D341Med (cell line): ENCODE measurements around the gene SS18L1.
"Not testable (repeated sequence)": the region's sequence is repeated elsewhere in the genome, so short reads cannot be mapped to it uniquely, and the experiment has no call there.

Experiments used
- DNase-seq: peaks from one replicate; pipeline ENCODE4 v3.0.0; 2012; ENCODE audit warnings: low spot score

SS18L1 gene

DNA sequence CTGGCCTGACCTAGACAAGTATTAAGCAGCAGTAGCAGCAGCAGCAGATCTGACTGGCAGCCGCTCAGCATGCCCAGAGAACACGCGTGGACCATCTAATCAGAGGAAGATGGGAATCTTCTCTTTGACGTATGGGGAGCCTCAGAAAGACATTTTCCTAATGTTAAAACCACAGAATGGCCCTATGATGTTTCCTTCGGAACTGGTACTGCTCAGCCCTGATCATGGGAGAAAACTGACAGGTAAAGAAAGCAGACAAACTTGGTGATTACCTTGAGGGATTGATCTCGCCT is 6.5 kb upstream of the SS18L1 start:
- no peak for DNase-seq

DNA sequence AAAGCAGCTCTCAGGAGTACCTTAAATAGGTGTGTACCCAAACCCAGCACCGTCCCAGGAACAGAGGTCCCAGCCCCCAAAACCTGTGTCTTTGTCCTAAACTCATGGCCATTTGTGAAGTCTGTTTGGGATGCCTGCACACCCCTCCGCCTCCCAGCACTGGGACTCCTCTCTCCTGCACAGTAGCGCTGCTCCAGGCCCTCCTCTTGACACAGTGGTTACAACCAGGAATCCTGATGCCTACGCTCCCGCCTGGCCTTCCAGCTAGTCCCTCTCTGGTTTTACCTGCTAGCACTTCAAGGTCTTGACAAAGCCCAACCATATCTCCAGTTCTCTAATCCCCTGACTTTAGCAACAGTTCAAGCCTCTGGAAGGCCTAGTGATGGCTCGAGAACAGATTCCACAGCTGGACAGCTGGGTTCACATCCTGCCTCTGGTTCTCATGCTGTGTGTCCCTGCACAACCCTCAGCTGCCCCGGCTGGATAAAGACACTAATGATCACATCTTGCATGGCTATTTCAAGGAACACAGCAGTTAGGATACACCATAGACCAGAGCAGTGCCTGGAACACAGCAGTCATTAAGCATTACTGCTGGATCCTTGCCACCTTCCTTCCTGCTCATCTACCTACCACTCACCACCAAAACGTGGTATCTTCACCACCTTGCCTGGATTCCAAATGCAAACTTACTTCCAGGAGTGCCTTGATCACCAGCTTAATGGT is 5.9 kb upstream of the SS18L1 start:
- DNase-seq = no peak

DNA sequence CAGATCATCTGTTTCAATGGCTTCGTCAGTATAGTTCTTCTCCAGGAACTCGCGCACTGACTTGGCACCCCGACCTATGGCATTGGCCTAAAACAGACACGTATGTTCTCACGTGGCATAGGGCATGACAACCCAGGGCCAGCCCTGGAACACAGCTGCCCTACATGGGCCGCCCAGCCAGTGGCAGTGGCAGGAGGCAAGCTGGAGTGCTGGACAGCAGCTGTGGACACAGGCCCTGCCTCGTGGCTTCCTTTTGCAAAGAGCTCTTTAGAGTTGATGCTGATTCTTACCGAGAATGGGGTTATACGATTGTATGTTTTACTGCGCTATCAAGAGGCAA is 5.4 kb upstream of the SS18L1 start:
- no peak for DNase-seq

DNA sequence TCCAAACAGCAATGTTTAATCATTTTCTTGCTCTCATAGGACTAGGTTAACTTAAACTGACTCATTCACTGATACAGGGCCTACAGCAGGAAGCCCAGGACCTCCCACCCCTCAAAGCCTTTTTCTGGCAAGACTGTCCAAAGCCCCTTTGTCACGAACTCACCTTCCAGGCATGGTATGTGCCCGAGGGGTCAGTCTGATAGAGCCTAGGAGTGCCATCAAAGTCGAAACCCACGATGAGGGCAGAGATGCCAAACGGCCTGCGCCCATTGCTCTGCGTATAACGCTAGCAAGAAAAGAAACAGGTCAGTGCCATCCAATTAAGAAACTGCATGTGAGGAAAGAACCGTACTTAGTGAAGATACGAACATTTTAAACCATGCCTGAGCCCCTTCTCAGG is 4.7 kb upstream of the SS18L1 start:
- no peak for DNase-seq

DNA sequence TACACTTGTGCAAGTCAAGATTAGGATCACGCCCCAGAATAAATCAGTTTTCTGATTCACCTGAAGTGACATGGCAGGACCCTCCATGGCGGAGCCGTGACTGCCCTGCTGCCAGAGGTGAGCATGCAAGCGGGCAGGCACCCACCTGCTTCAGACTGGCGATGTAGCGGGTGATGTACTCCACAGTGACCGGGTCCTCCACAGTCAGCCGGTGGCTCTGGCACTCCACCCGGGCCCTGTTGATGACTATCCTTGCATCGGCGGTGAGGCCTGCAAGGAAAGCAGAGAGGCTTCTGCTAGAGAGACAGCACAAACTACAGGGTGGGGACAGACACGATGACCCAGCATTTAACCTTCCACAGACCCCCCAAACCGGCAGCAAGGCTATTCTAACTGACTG is 3.9 kb upstream of the SS18L1 start:
- no peak for DNase-seq

DNA sequence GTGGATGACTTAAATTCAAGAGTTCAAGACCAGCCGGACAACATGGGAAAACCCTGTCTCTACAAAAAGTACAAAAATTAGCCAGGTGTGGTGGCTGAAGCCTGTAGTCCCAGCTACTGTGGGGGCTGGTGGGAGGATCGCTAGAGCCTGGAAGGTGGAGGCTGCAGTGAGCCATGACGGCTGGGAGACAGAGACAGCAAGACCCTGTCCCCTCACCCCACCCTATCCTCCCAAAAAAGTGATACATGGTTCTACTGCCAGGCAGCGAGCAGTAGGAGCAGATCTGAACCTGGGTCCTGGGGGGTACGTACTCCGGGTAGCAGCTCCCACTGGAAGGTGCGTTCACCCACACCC is 2.5 kb upstream of the SS18L1 start:
- no peak for DNase-seq

DNA sequence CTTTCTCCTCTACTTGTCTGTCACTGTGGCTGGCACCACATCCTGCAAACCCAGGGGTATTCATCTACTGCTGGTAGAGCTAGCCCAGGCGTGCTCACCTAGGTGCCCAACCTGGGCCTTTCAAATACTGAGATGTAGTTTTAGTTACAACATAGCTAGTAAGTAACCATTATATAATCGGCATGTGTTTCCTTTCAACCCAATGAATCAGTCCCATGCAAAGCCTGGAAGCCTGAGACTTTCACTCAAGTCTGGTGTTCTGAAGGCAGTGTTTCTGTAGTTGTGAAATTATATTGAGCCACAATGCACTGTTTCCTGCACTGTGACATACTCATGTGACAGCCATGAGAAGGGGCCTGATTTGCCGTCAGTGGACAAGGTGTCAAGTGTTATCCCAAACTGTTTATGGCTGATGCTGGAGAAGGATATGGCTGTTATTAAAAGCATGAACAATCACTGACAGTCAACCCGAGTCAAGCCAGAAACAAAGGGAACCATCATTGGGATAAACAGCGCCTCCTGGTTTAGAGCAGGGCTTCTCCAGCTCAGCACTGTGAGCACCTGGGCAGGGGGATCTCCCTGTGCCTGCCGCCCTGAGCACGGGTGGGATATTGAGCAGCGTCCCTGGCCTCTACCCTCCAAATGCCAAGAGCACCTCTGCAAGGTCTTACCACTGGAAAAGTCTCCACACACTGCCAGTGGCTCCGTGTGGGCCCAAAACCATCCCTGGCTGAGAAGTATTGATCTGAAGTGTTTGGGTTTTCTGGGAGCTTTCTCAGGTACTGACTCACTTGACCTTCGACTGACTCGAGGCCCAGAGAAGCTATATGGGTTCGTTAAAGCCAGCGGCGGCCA is 1.9 kb upstream of the SS18L1 start:
- DNase-seq = peak; percentile 59

DNA sequence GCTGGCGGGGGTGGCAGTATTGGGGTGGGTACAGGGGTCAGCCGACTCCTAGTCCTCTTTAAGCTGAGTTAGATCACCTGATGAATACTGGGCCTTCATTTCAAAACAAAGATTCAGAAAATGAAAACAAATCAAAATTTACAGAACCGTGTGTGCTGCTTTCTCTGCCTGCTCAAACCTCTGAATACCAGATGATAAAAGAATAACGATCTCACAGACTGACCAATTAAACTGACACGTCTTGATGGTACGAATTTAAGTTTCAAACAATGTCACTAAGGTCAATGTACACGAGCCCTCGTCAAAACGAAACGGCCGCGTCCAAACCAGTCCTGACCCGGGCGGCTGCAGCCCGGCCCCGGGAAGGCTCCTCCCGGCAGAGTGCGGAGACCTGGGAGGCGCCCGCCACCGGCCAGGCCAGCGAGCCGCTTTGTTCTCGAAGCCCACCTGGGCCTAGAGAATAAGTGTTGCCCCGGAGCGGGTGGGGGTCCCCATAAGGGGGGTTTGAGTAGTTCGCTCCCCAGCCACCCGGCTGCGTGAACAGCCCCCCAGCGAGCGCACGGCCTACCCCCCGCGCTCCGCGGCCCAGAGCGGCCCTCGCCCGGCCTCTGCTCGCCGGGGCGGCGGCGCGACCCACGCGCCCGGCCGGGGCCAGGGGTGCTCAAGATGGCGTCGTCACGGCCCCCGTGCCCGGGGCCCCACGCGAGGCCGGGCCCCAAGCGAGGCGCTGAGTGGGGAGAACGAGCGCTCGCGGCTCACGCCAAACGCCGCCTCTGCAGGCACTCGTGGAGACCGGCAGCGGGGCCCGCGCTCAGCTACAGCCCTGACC is 1.1 kb upstream of the SS18L1 start:
- peak; percentile 68 for DNase-seq

DNA sequence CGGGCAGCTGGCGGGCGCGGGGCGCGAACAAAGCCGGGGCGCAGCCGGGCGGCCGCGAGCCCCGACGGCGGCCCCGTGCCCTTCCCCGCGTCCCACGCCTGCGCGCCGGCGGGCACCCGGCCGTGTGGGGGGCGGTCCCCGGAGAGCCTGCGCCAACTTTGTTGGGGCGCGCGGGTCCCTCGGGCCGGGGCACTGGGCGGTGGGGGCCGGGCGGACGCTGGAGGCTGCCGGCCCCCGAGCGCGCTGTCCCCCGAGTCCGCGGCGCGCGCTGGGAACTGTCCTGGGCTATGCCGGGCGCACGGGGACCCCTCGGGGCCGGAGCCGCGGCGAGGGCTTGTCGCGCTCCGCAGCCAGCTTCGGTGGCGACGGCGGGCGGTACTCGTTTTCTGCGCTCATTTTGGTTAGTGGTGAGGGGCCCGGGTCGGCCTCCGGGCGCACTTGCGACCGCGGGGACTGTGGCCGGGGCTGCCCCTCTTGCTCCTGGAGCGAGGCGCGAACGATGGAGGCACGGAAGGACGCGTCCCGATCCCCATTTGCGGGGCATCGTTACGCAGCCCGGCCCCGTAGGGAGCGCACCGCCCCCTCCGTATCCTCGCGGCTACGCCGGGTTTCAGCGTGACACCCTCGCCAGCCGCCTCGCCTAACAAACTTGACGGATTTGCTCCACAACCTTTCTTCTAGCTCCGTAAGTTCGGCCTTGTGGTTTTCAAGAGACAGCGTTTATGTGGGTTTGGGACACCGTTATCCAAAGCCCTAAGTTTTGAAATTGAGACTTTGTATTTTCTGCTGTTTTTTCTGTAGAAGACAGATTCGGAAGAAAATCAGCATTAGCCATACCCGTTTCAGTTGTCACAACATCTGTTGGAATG is 622 bp downstream of the SS18L1 start:
- DNase-seq = peak; percentile 85

DNA sequence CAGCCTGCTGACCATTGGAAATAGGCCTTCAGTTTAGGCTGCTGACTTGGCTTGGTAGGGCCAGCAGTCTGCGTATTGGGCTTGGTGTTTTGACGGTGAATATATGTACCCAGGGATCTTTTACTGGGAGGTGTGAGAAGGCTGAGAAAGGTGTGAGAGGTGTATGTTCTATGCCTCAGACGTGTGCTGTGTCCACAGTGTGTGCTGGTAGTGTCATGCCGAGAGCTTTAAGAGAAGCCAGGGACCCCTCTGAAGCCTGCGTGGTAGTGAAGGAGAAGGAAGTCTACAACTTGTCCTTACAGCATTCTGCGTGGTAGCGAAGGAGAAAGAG is 2.1 kb downstream of the SS18L1 start:
- no peak for DNase-seq

DNA sequence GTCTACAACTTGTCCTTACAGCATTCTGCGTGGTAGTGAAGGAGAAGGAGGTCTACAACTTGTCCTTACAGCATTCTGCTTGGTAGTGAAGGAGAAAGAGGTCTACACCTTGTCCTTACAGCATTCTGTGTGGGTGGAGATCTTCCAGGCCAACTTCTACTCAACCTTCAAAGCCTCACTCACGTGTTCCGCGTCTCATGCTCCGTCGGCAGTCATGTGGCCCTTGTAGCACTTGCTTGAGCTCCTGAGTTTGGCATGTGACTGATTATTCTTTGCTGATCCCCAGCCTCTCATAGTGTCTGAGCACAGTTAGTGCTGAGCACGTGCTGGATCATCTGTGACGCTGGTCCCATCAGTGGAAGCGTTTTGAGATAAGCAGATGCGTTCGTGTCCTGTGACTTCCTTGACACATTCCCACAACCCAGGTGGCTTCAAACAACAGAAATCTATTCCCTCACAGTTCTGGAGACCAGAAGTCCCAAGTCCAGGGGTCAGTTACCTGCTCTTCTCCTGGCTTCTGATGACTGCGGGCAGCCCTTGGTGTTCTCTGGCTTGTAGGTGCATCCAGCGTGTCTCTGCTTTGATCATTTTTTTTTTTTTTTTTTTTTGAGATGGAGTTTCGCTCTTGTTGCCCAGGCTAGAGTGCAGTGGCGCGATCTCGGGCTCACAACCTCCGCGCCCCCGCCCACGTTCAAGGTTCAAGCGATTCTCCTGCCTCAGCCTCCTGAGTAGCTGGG is 2.6 kb downstream of the SS18L1 start:
- no peak for DNase-seq

DNA sequence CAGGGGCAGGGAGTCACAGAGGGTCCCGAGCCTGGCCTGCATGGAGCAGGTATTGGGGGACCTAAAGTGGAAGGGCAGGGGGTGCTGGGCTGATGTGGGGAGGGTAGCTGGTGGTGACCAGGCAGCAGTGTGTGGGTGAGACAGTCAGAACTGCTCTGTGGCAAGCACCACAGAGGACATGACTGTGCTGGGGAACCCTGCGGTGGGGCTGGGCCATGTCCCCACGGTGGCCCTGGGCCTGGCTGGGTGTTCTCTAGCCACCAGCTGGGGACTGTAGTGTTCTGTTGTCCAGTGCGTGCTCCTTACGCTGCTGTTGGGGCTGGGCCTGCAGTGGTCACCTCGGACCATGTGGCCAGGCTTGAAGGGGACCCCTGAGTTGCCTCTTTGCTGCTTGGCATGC is 3.6 kb downstream of the SS18L1 start:
- DNase-seq = no peak

DNA sequence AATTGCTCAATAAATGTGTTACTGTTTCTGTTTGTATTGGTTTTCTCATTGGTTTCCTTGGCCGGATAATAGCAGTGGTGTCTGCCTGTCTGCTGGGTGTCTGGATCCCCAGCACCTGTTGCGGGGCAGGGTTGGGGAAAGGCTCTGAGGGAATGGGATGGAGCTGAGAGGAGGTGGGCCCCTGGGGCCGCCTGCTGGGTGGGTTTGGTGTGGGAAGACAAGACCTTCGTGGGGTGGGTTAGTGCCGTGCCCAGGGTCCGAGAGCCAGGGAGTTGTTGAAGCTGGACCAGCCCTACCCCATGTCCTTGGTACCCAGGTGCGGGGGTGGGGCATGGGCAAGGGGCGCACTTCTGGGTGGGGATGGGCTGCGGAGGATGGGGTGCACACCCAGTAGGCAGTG is 4.0 kb downstream of the SS18L1 start:
- DNase-seq = no peak

DNA sequence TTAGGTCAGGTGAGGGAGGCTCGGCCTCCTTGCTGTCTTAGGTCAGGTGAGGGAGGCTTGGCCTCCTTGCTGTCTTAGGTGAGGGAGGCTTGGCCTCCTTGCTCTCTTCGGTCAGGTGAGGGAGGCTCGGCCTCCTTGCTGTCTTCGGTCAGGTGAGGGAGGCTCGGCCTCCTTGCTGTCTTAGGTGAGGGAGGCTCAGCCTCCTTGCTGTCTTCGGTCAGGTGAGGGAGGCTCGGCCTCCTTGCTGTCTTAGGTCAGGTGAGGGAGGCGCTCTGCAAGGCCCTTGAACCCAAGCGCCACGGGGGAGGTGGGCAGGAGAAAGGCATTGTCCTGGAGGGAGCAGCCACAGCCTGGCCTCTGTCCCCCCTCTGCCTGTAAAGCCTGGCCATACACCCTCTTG is 4.8 kb downstream of the SS18L1 start:
- DNase-seq = not testable (repeated sequence)

DNA sequence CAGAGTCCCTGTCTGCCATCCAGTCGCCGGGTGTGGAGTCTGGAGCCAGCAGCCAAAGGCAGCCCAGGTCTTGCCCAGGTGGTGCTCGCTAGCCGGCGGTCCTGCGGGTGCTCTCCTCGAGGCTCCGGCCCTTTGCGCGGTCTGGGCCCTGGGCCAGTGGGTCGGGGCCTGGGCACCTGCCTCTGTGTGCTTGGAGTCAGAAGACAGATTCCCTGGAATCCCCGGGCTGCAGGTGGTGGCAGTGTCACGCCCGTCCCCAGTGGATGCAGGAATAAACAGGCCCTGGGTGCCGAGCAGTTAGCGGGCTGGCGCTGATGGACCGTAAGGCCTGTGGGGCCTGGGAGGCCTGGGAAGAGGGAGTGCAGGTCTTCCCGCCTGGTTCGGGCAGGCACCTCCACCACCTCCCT is 5.3 kb downstream of the SS18L1 start:
- no peak for DNase-seq

DNA sequence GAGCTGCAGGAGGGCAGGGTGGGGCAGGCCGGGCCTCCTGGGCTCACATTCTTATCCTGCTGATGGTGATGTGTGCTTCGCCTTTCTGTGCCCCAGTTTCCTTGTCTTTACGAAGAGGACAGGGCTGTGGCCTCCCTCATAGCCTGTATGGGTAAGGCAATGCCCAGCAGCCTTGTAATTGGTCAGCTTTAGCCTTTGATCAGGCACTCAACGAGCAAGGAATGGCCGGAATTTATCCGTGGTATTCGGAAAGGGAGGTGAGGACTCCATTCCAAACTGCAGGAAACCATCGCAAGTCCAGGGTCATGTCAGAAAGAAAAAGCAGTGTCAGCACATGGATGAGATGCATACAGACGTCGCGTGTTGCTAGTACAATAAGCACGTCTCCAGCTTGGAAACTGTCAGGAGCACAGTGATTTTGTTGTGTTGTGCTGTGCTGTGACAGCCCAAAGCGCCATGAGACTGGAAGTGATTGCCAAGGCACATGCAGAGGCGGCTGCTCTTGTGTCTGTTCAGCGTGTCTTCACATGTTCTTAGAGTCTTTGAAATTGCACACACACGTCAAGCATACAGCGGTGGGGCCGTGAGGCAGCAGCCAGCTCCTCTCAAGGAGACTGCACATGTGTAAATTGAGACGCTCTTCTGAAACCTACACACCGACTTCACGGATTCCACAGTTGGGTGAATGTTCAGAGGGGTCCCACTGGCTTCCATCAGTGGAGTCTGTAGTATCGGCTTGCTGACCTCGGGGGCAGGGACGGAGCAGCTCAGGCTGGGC is 6.2 kb downstream of the SS18L1 start:
- DNase-seq = no peak

DNA sequence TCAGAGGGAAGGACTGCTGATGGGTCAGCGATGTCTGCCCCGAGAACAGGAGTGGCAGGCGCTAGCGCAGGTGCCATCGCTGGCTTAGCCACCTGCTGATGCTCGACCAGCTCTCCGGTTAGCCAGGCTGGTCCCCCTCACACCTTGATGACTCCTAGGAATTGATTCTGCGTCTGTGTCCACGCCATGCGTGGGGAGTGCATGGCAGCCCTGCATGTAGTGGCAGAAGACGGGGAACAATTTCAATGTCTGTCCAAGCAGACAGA is 6.7 kb downstream of the SS18L1 start:
- no peak for DNase-seq

DNA sequence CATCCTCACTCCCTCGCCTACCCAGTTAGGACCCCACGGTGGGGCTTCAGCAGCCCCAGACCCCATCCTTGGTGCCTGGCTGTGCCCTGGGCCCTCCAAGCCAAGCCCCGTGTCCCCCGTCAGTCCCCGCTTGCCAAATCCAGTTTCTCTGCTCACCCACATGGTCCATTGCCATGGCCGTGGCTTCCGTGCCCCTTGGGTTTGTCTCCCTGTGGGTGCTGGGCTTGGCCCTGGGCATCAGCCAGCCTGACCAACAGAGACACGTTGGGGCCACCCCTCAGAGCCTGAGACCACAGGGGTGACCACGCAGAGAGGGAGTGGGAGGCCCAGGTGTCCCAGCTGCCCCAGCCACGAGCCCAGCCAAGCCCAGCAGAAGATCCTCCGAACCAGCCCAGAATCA is 7.7 kb downstream of the SS18L1 start:
- DNase-seq = no peak

DNA sequence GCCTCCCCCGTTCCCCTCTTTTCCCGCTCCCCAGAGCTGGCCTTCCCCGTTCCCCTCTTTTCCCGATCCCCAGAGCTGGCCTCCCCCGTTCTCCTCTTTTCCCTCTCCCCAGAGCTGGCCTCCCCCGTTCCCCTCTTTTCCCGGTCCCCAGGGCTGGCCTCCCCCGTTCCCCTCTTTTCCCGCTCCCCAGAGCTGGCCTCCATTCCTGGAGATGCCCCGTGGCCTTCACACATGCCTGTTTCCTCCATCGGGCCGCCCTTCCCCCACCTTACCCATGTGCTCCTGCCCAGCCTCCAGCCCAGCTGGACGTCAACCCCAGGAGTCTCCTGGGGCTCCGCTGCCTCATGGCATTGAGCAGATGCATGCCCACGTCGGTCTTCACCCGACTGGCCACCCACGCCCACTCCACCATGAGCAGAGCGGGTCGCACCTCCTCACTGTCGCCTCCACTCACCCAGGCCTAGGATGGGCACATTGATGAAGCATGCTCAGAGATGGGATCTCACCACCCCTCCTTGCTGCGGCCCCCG is 8.3 kb downstream of the SS18L1 start:
- no peak for DNase-seq

DNA sequence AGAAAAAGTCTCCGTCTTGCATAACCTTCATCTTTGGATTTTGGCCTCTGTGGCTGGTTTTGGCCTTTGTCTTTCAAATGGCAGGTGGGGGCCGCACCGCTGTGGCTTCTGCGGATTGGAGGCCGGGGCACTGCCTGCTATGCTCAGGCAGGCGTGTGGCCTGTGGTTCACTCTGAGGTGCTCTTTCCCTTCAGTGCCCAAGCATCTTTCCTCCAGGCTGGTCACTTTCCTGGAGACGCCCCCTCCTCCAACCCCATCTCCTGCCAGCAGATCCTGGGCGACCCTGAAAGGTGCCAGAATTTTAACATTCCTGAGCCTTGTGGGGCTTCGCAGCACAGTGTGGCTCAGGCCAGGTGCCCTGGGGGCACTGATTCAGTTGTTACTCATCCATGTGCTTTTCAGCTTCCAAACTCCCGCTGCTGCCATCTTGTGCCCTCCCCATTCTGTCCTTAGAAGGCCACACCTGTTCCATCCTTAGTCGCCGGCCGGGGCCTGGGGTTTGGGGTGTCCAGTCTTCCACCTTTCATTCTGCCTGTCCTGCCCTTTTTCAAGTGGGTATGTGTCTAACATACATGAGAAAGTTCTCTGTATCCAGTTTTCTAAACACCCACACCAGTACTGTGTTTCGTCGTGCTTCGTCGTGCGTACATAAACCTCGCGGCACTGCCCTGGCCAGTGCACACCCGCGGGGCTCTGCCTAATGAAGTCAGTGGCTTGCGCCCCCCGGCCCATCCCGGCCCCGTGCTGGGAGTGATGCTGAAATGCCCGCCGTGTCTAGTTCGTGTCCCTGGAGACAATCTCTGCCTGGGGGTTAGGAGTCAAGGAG is 12.1 kb downstream of the SS18L1 start:
- no peak for DNase-seq
